HG03442 (cell line): Measurements from ENCODE around the gene NUBPL.
"Not testable (repeated sequence)": the region's sequence is repeated elsewhere in the genome, so short reads cannot be mapped to it uniquely, and the experiment has no call there.

Experiments used
- ATAC-seq: cut with Tn5 transposase; IDR thresholded peaks from one replicate; pipeline ENCODE4 v1.9.1; 2021; ENCODE audit warnings: mild to moderate bottlenecking, moderate library complexity; ENCODE audit not compliant: unreplicated experiment

Gene NUBPL

GRCh38 chr14:31802838-31803237, 241.6 kb downstream of the NUBPL start:
- no peak for ATAC-seq

DNA sequence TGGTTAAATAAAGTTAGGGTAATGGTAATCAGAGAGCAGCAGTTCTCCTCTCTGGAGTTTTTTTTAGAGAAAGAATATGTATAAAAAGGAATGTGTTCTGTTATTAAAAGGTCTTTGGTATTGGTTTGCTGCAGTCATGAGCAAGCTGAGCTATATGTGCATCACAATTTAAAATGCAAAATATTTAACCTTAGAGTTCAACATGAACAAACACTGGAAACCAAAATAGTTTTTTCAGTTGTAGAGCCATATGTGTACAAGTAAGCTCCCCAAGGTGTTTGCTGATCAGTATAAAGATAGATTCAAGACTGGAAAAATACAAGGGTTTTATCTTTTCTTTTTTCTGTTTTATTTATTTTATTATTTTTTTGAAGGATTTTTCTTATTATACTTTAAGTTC, 245.0 kb downstream of the NUBPL start:
- no peak for ATAC-seq

GRCh38 chr14:31811693-31812628, 250.8 kb downstream of the NUBPL start:
- ATAC-seq, result not testable (repeated sequence)

DNA sequence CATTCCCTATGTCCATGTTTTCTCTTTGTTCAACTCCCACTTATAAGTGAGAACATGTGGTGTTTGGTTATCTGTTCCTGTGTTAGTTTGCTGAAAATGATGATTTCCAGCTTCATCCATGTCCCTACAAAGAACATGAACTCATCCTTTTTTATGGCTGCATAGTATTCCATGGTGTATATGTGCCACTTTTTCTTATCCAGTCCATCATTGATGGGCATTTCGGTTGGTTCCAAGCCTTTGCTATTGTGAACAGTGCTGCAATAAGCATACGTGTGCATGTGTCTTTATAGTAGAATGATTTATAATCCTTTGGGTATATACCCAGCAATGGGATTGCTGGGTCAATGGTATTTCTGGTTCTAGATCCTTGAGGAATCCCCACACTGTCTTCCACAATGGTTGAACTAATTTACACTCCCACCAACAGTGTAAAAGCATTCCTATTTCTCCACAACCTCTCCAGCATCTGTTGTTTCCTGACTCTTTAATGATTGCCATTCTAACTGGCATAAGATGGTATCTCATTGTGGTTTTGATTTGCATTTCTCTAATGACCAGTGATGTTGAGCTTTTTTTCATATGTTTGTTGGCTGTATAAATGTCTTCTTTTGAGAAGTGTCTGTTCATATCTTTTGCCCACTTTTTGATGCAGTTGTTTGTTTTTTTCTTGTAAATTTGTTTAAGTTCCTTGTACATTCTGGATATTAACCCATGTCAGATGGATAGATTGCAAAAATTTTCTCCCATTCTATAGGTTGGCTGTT, 252.7 kb downstream of the NUBPL start:
- ATAC-seq, result not testable (repeated sequence)

DNA sequence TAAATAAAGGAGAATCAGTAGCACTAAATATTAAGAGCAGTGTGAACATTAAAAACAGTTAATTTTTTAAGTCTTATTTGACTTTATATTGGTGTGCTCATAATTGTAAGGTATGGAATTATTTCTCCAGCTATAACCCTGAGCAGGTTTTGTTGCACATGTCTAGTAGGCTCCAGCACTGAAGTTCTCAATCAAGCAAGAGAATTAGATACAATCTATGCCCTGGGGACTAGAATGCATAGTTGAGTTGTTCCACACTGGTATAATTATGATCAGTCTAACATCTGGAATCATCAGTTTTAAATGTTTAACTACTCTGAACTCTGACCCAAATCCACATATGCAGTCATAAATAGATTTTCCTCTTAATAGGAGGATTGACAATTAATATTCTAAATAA, 258.1 kb downstream of the NUBPL start:
- ATAC-seq, result no peak

- no peak for ATAC-seq
Measured at GRCh38 chr14:31825459-31825858, 264.3 kb downstream of the NUBPL start.

- no peak for ATAC-seq
Measured at GRCh38 chr14:31827325-31827724, 266.1 kb downstream of the NUBPL start.

DNA sequence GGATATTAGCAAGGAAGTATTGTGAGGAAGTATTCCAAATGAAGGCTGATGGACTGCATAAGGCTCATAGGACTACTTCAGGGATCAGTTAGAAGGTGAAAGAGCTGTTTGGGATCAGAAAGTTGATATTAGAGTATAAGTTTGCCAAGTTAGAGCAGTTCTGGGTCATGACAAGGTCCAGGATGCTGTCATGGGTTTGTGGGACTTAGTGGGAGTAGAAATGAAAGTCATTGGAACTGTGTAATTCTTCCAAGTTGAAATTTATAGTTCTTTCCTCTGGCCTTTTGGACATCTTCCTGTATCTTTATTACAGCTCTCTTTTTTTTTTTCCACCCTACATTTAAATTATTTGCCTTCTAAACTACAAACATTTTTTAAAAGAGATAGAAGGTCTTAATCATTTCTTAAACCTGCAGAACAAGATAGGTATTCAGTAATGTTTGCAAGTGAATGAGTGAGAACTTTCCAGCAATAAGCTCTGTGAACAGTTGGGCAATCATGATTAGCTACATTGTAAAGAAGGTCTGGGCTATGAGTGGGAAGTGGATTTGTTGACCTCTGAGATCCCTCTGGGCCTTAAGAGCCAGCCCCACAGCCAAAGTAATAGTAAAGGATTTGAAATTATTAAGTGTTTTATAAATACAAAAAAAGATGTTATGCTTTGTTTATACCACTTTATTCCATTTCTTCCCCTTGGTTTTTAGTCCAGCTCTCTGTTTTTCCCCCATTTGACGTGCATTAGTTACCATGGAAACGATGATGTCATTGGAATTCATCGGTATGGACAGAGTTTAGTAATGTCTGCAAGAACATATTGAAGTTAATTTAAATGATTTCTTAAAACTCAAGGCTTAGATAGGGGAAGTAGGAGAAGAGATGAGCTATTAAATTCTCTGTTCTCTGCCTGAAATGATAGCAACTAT, 268.0 kb downstream of the NUBPL start:
- ATAC-seq, result no peak

DNA sequence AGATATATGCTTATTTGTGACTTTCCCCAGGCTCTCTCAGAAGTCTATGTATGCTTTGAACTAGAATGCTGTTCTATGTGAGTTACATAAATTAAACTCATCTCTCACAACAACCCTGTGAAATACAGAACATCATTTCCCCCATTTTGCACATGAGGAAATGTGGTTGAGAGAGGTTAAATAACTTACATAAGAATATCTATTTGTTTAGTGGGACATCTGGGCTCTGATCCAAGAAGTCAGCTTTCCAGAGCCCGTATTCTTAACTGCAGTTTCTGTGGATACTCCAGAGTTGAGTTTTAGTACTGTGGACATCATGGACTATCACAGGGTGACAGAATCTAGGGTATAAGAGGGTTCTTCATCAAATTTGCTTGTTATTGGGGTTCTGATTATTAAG, 273.4 kb downstream of the NUBPL start:
- no peak for ATAC-seq

- ATAC-seq, result no peak
Measured at GRCh38 chr14:31835049-31835448, 273.8 kb downstream of the NUBPL start.

GRCh38 chr14:31837031-31837430, 275.8 kb downstream of the NUBPL start:
- no peak for ATAC-seq

- no peak for ATAC-seq
Measured at GRCh38 chr14:31842899-31843298, 281.7 kb downstream of the NUBPL start.

GRCh38 chr14:31843361-31844091, 282.3 kb downstream of the NUBPL start:
- ATAC-seq, result no peak

DNA sequence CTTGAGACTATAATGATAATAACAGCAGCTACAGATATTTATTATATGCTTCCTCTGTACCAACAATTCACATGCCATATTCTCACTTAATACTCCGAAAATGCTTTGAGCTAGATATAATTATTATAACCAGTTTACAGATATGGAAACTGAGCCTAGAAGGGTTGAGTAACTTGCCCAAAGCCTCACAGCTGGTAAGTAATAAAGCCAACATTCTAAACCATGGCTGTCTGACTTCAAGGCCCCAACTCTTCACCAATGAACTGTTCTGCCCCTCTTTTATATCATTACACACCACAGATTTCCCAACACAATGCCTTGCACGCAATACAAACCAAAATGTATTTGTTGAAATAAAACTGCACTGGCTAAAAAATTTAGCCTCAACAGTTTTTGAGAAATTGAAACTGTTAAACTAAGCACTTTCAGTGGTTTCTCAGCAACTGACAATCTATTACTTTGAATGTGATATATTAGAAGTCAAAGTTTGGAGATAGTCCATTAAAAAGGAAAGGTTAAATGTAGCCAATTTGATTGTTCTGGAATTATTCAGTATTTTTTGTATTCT, 293.4 kb downstream of the NUBPL start:
- no peak for ATAC-seq

DNA sequence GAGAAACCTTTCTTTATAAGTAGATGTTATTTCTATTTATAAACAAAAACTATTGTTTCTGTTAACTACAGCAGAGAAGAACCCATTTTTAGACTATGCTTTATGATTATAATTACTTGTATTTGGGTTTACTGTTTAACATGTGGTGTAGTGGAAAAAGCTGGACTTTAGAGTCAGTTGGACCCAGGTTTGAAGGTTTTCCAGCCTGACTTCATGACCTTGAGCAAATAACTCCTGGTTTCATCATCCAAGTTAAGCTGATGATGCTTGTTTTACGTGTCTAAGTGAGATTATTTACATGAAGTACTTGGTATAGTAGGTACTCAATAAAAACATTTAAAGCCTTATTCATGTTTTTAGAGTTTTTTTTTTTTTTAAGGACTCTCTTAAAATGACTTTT, 294.1 kb downstream of the NUBPL start:
- no peak for ATAC-seq

- not testable (repeated sequence) for ATAC-seq
Measured at GRCh38 chr14:31856003-31856402, 294.8 kb downstream of the NUBPL start.

GRCh38 chr14:31858868-31859267, 297.7 kb downstream of the NUBPL start:
- ATAC-seq, result no peak

GRCh38 chr14:31864937-31865855, 304.0 kb downstream of the NUBPL start:
- no peak for ATAC-seq

DNA sequence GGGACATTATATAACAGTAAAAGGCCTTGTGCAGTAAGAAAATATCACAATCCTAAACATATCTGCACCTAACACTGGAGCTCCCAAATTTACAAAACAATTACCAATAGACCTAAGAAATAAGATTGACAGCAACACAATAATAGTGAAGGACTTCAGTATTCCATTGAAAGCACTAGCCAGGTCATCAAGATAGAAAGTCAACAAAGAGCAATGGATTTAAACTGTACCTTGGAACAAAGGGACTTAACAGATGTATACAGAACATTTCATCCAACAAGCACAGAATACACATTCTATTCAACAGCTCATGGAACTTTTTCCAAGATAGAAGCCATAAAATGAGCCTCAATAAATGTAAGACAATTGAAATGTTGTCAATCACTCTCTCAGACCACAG, 306.4 kb downstream of the NUBPL start:
- no peak for ATAC-seq
